ENCODE results near the gene ANKRD11. TPM values are rescaled to one million over a fixed set of nuclear protein-coding genes. Genes with fewer than 3 reads are reported as not detected.

Gene ANKRD11
- total RNA-seq, 1 experiment from 2014 or later: 266 TPM

DNA sequence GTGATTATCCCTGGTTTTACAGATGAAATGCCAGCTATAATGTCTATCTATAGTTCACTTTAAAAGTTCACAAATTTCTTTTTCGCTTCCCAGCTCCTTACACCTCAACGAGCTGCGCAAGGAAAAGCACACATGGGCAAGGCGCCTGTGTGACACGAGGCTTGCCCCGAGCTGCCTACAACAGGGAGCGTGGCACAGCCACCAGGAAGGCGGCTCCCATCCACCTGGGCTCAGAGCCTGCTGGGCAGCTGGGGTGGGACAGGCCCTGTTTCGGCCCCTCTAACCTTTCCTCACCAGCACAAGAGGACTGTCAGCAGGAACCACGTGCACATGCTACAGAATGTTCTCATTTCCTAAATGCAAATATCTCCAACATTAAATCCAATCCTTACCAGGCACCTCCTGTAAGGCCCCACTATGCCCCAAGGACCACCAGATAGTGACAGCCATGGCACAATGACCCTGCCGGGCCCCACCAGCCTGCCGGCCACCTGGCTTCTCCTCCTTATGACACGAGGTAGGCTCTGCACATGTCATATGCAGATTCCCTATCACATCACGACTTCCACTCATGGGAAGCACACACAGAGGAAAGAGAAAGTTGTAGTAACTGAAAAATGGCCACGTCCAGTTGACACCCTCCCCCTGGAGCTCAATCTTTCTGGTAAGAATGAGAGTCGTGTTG lies 180.8 kb downstream of the ANKRD11 start:
- no peak overlapping the region for H3K4me2 ChIP-seq (ENCODE audit: low read length)
- no peak overlapping the region for H3K27ac ChIP-seq (ENCODE audit: low read depth, low read length)
- H3K9me2 ChIP-seq (ENCODE audit: insufficient read depth): no peaks in the 10 kb centered on the region
- CTCF ChIA-PET: no interaction called here
- ATAC-seq (no peak), DNase-seq (ENCODE audit: low read depth, low spot score) (no peak)
- peaks cover 22 to 40% of the 10 kb centered on the region in 2 experiments; a peak in 3 of 4 replicates for H3K36me3 ChIP-seq (ENCODE audit: control insufficient read depth in 1 of 2, insufficient read depth in 2 of 2, low read length in 2 of 2)
- no peak overlapping the region for H3K4me3 ChIP-seq (replicated peaks in 1 of 2; ENCODE audit: low read depth in 1 of 2, low read length in 2 of 2)
- POLR2A ChIA-PET: no interaction called here
- RAD21 ChIA-PET (ENCODE audit: low non-redundant PET in 1 of 2, low total read pairs in 2 of 2, uncharacterized antibody in 2 of 2, unreplicated experiment in 2 of 2): no interaction called here
- H3K27me3 ChIP-seq (ENCODE audit: insufficient read depth, low read length): no peaks in the 10 kb centered on the region
- H3K9ac ChIP-seq (ENCODE audit: low read length): no peak overlapping the region
- peaks cover 89% of the 10 kb centered on the region for H3K79me2 ChIP-seq (ENCODE audit: insufficient read depth, low read length)
- H3K9me3 ChIP-seq (ENCODE audit: control insufficient read depth in 1 of 2, insufficient read depth in 1 of 2, low read depth in 1 of 2, low read length in 2 of 2): no peaks in the 10 kb centered on the region
- H4K20me1 ChIP-seq (ENCODE audit: insufficient read depth): peaks cover 24% of the 10 kb centered on the region
- peaks cover 0 to 6% of the 10 kb centered on the region in 2 experiments; a peak in 1 of 4 replicates for H3K4me1 ChIP-seq (ENCODE audit: control insufficient read depth in 1 of 2, insufficient read depth in 2 of 2, low read length in 2 of 2)
- BruUV-seq (replicated peaks): no TSS peak
- TF ChIP-seq TCF7L2 (IDR thresholded peaks at IDR 0.05; ENCODE audit: borderline replicate concordance, extremely low read depth, insufficient read depth, insufficient read length): no peak
- no peak for TF ChIP-seq FOSL1 (IDR thresholded peaks at IDR 0.05; ENCODE audit: low read depth)
- intact Hi-C loops (cut with micrococcal nuclease): no loop called here
- no peak overlapping the region for H2AFZ ChIP-seq (ENCODE audit: low read depth, low read length, poor library complexity, severe bottlenecking)

DNA sequence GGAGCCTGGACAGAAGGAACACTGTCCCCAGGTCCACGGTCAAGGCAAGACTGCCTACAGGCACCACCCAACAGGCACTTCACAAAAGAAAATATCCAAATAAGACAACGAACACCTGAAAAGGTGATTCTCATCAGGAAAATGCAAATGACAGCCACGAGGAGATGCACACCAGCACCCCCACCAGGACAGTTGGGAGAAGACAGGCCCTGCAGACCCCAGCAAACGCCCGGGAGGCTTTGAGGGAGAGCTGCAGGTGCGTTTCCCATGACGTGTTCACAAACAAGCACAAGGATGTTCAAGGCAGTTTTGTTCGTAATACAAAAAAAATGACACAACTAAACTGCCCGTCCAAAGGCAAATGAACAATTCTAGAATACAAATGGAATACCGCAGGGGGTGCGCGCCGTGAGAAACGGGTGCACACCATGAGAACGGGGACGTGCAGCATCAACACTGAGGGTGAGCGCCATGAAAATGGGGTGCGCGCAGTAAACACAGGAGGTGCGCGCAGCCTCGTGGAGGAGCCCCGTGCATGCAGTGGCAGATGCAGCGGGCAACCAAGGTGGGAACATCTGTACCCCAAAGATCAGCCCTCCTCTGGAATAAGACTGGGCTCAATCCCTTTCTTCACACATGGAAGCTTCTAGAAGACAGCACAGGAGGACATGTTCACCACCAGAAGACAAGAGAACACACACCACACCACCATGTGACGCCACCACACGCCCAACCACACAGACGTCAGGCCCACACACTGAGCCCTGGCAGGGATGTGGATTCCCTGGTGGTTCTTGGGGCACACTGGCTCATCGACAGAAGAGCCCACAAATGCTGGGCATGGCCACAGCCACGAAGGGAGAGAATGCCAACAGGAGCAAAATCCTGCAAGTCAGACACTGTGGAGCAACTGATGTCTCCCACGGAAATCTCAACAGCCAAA lies 181.7 kb downstream of the ANKRD11 start:
- Histone ChIP-seq H3K79me2 (ENCODE audit: insufficient read depth, low read length) (peaks cover 89% of the 10 kb centered on the region), H3K9me2 (ENCODE audit: insufficient read depth) (no peaks in the 10 kb centered on the region), H3K9me3 (ENCODE audit: control insufficient read depth in 1 of 2, insufficient read depth in 1 of 2, low read depth in 1 of 2, low read length in 2 of 2) (no peaks in the 10 kb centered on the region), H4K20me1 (ENCODE audit: insufficient read depth) (peaks cover 24% of the 10 kb centered on the region), H3K9ac (ENCODE audit: low read length) (no peak overlapping the region), H3K4me2 (ENCODE audit: low read length) (no peak overlapping the region), H3K4me3 (replicated peaks in 1 of 2; ENCODE audit: low read depth in 1 of 2, low read length in 2 of 2) (no peak overlapping the region), H3K36me3 (ENCODE audit: control insufficient read depth in 1 of 2, insufficient read depth in 2 of 2, low read length in 2 of 2) (peaks cover 22 to 48% of the 10 kb centered on the region in 2 experiments; a peak in 3 of 4 replicates), H3K27ac (ENCODE audit: low read depth, low read length) (no peak overlapping the region), H2AFZ (ENCODE audit: low read depth, low read length, poor library complexity, severe bottlenecking) (no peak overlapping the region), H3K4me1 (ENCODE audit: control insufficient read depth in 1 of 2, insufficient read depth in 2 of 2, low read length in 2 of 2) (no peaks in the 10 kb centered on the region), H3K27me3 (ENCODE audit: insufficient read depth, low read length) (no peaks in the 10 kb centered on the region)
- ChIA-PET RAD21 (ENCODE audit: low non-redundant PET in 1 of 2, low total read pairs in 2 of 2, uncharacterized antibody in 2 of 2, unreplicated experiment in 2 of 2) (no interaction called here), CTCF (interaction anchor here (0.8 kb wide), 1 partner anchor 14 kb away, joined by 4 read pairs; no protein-coding TSS in a partner anchor), POLR2A (no interaction called here)
- TF ChIP-seq, protein P1, sequence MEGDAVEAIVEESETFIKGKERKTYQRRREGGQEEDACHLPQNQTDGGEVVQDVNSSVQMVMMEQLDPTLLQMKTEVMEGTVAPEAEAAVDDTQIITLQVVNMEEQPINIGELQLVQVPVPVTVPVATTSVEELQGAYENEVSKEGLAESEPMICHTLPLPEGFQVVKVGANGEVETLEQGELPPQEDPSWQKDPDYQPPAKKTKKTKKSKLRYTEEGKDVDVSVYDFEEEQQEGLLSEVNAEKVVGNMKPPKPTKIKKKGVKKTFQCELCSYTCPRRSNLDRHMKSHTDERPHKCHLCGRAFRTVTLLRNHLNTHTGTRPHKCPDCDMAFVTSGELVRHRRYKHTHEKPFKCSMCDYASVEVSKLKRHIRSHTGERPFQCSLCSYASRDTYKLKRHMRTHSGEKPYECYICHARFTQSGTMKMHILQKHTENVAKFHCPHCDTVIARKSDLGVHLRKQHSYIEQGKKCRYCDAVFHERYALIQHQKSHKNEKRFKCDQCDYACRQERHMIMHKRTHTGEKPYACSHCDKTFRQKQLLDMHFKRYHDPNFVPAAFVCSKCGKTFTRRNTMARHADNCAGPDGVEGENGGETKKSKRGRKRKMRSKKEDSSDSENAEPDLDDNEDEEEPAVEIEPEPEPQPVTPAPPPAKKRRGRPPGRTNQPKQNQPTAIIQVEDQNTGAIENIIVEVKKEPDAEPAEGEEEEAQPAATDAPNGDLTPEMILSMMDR (IDR thresholded peaks at IDR 0.05 in 2 of 3, conservative IDR thresholded peaks at IDR 0.05 in 1 of 3; ENCODE audit: borderline replicate concordance in 1 of 3, insufficient read depth in 1 of 3, low read depth in 2 of 3, low read length in 2 of 3): peak in 2 of 3 experiments; percentile 79 to 87; a peak in 5 of 6 replicates
- TF ChIP-seq EGR1 (IDR thresholded peaks at IDR 0.05; ENCODE audit: low read depth): no peak
- intact Hi-C loops (cut with micrococcal nuclease): no loop called here
- DNase-seq (ENCODE audit: low read depth, low spot score) (no peak), ATAC-seq (peak; percentile 72)
- no TSS peak for BruUV-seq (replicated peaks)

Data from HCT116 (cell line).